Mucosa of descending colon (tissue), 3 donors: ENCODE data around the gene ACSL5. TPM values are rescaled to one million over a fixed set of nuclear protein-coding genes. Genes with fewer than 3 reads are reported as not detected.

Experiments
- ATAC-seq: fragments of 200-7000 bp; cut with Tn5 transposase; one replicate; pipeline ENCODE4 v1.9.1; 2020; ENCODE audit warnings: mild to moderate bottlenecking, moderate library complexity
- DNase-seq, 3 donors: peaks; one replicate each; pipeline ENCODE4 v3.0.0-alpha.2; 2020
- H3K36me3 ChIP-seq: fragments of 200-600 bp; one replicate; pipeline ENCODE4 v1.8.0; 2021; ENCODE audit warnings: low read depth, mild to moderate bottlenecking
- H3K4me1 ChIP-seq: fragments of 200-600 bp; one replicate; pipeline ENCODE4 v1.8.0; 2021; ENCODE audit warnings: low read depth, mild to moderate bottlenecking
- H3K4me3 ChIP-seq: fragments of 200-600 bp; one replicate; pipeline ENCODE4 v1.8.0; 2021; ENCODE audit warnings: mild to moderate bottlenecking
- H3K9me3 ChIP-seq: fragments of 200-600 bp; one replicate; pipeline ENCODE4 v1.8.0; 2021; ENCODE audit warnings: mild to moderate bottlenecking
- CTCF ChIP-seq: fragments of 200-600 bp; IDR thresholded peaks from one replicate; pipeline ENCODE4 v1.8.0; 2022; ENCODE audit warnings: antibody characterized with exemption, mild to moderate bottlenecking
- intact Hi-C, 2 donors: fragments of 100-400 bp; cut with DNase I in 1 of 2; cut with micrococcal nuclease in 1 of 2; formaldehyde crosslinking; loops; one replicate each; pipeline versions ENCODE4 v1.11.0 to v1.11.1; 2022; cut with DNase I, micrococcal nuclease
- total RNA-seq, 3 donors: library from RNA; stranded (reverse); fragmentation: NEBNext Ultra II Directional in 2 of 3; extraction: Animal tissue kit (Norgen Biotek cat#: 25700) in 2 of 3; gene quantifications; one replicate each; pipeline versions ENCODE4 v1.2.1 to v1.2.4, GENCODE V29; 2021 to 2023
- donor health status: DM: no; HTN: no; CAD: no; lungs with moderate emphysema.
- donor health status: DM: no; HTN: no; CAD: no.
- donor health status: DM: no; HTN: yes; CAD: no.

The ACSL5 gene
- total RNA-seq, 3 donors from 2014 or later: 125 to 312 (median 258) TPM

GRCh38 chr10:112438356-112438755 is 64.4 kb downstream of the ACSL5 start:
- no peaks in the 10 kb centered on the region for H3K4me1 ChIP-seq
- DNase-seq (no peak), ATAC-seq (no peak)
- no peak overlapping the region for H3K4me3 ChIP-seq
- intact Hi-C loops: no loop called here
- peaks cover 6% of the 10 kb centered on the region for H3K36me3 ChIP-seq
- no peaks in the 10 kb centered on the region for H3K9me3 ChIP-seq
- no peak for TF ChIP-seq CTCF

DNA sequence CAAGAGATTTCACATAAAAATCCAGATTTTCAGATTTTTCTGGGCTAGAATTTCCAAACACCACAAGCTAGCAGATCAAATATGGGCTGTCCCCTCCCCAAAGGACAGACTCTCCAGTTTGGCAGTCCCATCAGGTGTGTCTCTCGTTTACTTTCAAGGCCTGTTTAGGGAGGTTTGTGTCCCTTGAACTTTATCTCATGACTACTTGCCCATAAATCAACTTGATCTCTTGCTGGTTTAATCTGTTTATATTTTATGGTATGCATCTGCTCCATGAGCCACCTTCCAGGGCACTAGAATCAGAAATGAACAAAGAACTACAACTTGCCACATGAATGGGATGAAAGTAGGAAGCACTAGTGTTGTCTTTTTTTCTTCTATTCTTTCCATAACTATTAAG is 67.6 kb downstream of the ACSL5 start:
- TF ChIP-seq CTCF: no peak
- peaks cover 6% of the 10 kb centered on the region for H3K36me3 ChIP-seq
- H3K9me3 ChIP-seq: no peaks in the 10 kb centered on the region
- intact Hi-C loops: no loop called here
- ATAC-seq (peak; percentile 31), DNase-seq (no peak)
- H3K4me1 ChIP-seq: no peaks in the 10 kb centered on the region
- no peak overlapping the region for H3K4me3 ChIP-seq

DNA sequence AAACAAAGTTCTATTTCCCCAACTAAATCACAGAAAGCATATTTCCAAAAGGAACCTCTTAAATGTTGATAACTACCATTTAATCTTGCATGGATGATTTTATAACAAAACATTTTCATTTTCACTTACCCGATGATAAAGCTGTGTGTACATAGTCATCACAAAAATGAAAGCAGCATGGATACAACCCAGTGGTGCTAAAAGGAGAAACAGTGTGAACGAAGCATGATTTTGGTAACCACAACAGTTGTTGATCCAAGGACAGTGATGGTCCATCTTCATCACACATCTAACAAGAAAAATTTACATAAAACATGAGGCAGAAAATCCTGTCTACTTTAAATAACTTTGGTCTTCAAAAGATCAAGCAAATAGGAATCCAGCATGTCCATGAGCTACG is 68.1 kb downstream of the ACSL5 start:
- TF ChIP-seq CTCF: no peak
- DNase-seq: no peak
- intact Hi-C loops: no loop called here
- Histone ChIP-seq H3K9me3 (no peaks in the 10 kb centered on the region), H3K36me3 (peaks cover 6% of the 10 kb centered on the region), H3K4me3 (no peak overlapping the region), H3K4me1 (no peaks in the 10 kb centered on the region)
- ATAC-seq: no peak

GRCh38 chr10:112446055-112446854 is 72.3 kb downstream of the ACSL5 start:
- H3K9me3 ChIP-seq: no peaks in the 10 kb centered on the region
- no peak for TF ChIP-seq CTCF
- intact Hi-C loops: no loop called here
- peak overlapping the region; percentile 94 for H3K4me3 ChIP-seq
- peak; percentile 34 for ATAC-seq
- H3K4me1 ChIP-seq: peaks cover 9% of the 10 kb centered on the region
- no peaks in the 10 kb centered on the region for H3K36me3 ChIP-seq
- DNase-seq: peak in 2 of 3 donors; percentile 20 to 40

DNA sequence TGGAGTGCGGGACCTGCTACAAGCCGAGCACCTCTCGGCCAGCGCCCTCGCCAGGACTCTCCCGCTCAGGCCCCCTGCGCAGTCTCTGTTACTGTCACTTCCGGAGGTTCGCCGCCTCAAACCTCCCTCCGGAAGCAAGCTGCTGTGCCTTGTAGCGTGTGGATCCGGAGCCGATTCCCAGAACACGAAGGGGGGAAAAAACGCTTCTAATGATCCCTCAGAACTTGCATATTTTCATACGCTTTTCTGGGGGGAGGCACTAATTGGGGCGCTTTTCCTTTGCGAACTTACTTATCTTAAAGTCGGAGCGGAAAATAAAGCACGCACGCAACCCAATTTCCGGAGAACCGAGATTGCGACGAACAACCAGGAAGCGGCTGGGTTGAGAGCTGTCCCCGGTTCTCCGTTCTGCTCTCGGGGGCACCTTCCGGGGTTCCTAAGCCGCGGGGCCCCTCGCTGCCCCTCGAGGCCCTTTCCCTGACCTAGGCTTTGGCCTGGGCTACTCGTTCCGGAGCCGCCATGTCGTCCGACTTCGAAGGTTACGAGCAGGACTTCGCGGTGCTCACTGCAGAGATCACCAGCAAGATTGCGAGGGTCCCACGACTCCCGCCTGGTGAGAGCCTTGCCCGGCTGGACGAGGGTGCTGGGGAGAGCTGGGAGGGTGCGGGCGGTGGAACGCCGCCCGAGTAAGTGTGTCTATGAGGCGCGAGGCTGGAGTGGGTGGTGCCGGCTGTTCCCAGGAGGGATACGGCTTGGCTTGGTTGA is 73.1 kb downstream of the ACSL5 start, which contains the start of the genes VTI1A and ZDHHC6:
Gene VTI1A, plus strand, starts transcription at position 361 of the 765 bp plus-strand sequence. Its CDS starts 159 bp downstream, at position 520.
Gene ZDHHC6, minus strand, starts transcription at position 60 of the 765 bp plus-strand sequence. CDS start 1,478 bp downstream, outside the sequence.
- TF ChIP-seq CTCF: peak; percentile 16

More for the DNA sequence above, 73.1 kb downstream of the ACSL5 start, which contains the start of the genes VTI1A and ZDHHC6:
- intact Hi-C loops: no loop called here
- Histone ChIP-seq H3K4me1 (peaks cover 9% of the 10 kb centered on the region), H3K36me3 (no peaks in the 10 kb centered on the region), H3K9me3 (no peaks in the 10 kb centered on the region), H3K4me3 (peak within 1 kb of the TSS; percentile 94)
- peak; percentile 90 to 91 (median 91) for DNase-seq
- peak; percentile 98 for ATAC-seq
